Skeletal muscle tissue (tissue), 4 donors: ENCODE results near the gene NFU1. TPM values are rescaled to one million over a fixed set of nuclear protein-coding genes. Genes with fewer than 3 reads are reported as not detected.
A peak's percentile ranks its signal among the peaks of the same experiment; 100 is the strongest.

Source experiments
- H3K27ac ChIP-seq: one replicate; pipeline ENCODE4 v1.7.0; 2013; ENCODE audit warnings: mild to moderate bottlenecking, low read depth, low read length, inconsistent platforms
- H3K27me3 ChIP-seq, 3 donors: one replicate each; pipeline ENCODE4 v1.7.0; 2013; ENCODE audit warnings: low read length in 3 of 3; ENCODE audit not compliant: control insufficient read depth in 3 of 3, insufficient read depth in 3 of 3
- H3K36me3 ChIP-seq, 3 donors: one replicate each; pipeline ENCODE4 v1.7.0; 2013; ENCODE audit warnings: low read length in 3 of 3; ENCODE audit not compliant: control insufficient read depth in 3 of 3, insufficient read depth in 3 of 3
- H3K4me1 ChIP-seq, 3 donors: one replicate each; pipeline ENCODE4 v1.7.0; 2013; ENCODE audit warnings: low read length in 3 of 3, mild to moderate bottlenecking in 3 of 3; ENCODE audit not compliant: control insufficient read depth in 3 of 3, insufficient read depth in 3 of 3
- H3K4me3 ChIP-seq, 3 donors: one replicate each; pipeline ENCODE4 v1.7.0; 2013; ENCODE audit warnings: low read length in 3 of 3
- H3K9ac ChIP-seq, 3 donors: one replicate each; pipeline ENCODE4 v1.7.0; 2013; ENCODE audit warnings: low read length in 3 of 3, mild to moderate bottlenecking in 3 of 3, moderate library complexity in 2 of 3, low read depth in 1 of 3
- H3K9me3 ChIP-seq, 3 donors: one replicate each; pipeline ENCODE4 v1.7.0; 2013; ENCODE audit warnings: low read length in 3 of 3; ENCODE audit not compliant: control insufficient read depth in 3 of 3
- total RNA-seq: library from RNA; depleted of rRNA; stranded (reverse); fragments of >200 nt; gene quantifications from one replicate; pipeline ENCODE4 v1.2.3, GENCODE V29; 2014
- donor health status: Osteomylitis.

Gene NFU1
- 51.7 TPM for total RNA-seq

GRCh38 chr2:69436938-69437750 lies at the start of gene NFU1:
TSS of gene NFU1 (minus strand) at chr2:69437435. CDS start at chr2:69437422, 13 bp downstream.
- H3K36me3 ChIP-seq, result no peaks in the 10 kb centered on the region
- H3K9me3 ChIP-seq, result no peaks in the 10 kb centered on the region
- H3K4me3 ChIP-seq, result peak within 1 kb of the TSS; percentile 79 to 98 (median 95)
- H3K27ac ChIP-seq, result peak within 1 kb of the TSS; percentile 91
- H3K9ac ChIP-seq, result peak within 1 kb of the TSS; percentile 88 to 99 (median 98)
- H3K4me1 ChIP-seq, result peaks cover 15 to 23% (median 16%) of the 10 kb centered on the region in 3 donors
- no peaks in the 10 kb centered on the region for H3K27me3 ChIP-seq

DNA sequence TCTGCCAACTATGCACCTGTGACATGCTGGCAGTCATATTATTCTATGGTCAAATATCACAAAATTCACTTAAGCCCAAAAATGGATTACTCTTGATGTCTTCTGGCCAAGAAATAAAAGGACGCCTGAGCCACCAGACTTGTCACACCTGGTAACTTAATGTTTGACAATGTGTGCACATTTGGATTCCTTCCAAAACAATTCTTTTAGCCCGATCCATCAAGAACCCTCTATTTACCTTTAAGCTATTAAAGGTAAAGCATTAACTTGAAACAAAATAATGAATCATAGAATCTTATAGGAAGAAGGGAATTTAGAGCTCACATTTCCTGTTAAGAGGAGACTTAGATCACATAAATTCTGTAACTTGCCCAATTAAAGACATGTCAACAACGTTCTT lies 46.5 kb upstream of the NFU1 start:
- Histone ChIP-seq H3K27me3 (no peaks in the 10 kb centered on the region), H3K9me3 (no peaks in the 10 kb centered on the region), H3K36me3 (peaks cover 0 to 15% (median 15%) of the 10 kb centered on the region in 3 donors), H3K4me1 (no peaks in the 10 kb centered on the region), H3K9ac (no peak overlapping the region), H3K4me3 (no peak overlapping the region), H3K27ac (no peak overlapping the region)

GRCh38 chr2:69483024-69483423 lies 45.8 kb upstream of the NFU1 start:
- Histone ChIP-seq H3K27ac (no peak overlapping the region), H3K36me3 (peaks cover 0 to 15% (median 14%) of the 10 kb centered on the region in 3 donors), H3K4me1 (no peaks in the 10 kb centered on the region), H3K9me3 (no peaks in the 10 kb centered on the region), H3K9ac (no peak overlapping the region), H3K4me3 (no peak overlapping the region), H3K27me3 (no peaks in the 10 kb centered on the region)

DNA sequence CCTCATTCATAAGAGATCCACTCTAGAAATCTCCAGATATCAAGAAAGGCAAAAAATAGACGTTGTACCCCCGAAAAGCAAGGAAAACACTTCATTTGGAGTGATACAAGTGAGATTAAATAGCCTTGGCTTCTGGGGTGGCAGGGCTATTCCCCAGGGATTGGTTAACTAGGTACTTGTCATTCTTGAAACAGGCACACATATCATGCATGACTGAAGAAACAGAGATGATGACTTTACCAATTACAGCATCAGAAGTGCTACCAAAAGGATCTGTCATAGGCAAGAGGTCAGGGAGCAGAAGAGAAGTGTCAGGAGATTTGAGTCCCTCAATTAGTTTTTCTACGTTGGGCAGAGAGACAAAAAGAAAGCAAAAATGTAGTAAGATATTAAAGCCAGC lies 45.2 kb upstream of the NFU1 start:
- Histone ChIP-seq H3K9me3 (no peaks in the 10 kb centered on the region), H3K4me3 (no peak overlapping the region), H3K9ac (no peak overlapping the region), H3K27me3 (no peaks in the 10 kb centered on the region), H3K4me1 (no peaks in the 10 kb centered on the region), H3K27ac (no peak overlapping the region), H3K36me3 (peaks cover 0 to 17% (median 12%) of the 10 kb centered on the region in 3 donors)

DNA sequence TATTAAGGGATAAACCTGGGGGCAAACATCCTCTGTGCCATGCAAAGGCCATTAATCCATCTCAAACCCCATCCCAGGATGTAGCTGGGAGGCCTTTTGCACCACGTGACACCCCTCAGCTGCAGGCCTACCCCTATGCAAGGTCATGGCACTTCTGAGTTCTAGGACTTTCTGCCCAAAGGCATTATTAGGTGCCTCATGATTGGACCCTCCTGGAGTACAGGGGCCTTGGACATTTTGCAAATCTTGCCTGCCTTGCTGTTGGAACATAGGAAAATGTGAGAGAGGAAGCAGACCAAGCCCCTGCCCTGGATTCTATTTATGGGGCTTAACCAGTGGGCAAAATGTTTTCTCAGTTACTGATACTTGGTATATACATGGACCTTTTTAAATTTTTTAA lies 44.2 kb upstream of the NFU1 start:
- H3K36me3 ChIP-seq, result peaks cover 0 to 16% (median 12%) of the 10 kb centered on the region in 3 donors
- no peak overlapping the region for H3K27ac ChIP-seq
- H3K4me1 ChIP-seq, result no peaks in the 10 kb centered on the region
- H3K9ac ChIP-seq, result no peak overlapping the region
- H3K9me3 ChIP-seq, result no peaks in the 10 kb centered on the region
- no peak overlapping the region for H3K4me3 ChIP-seq
- no peaks in the 10 kb centered on the region for H3K27me3 ChIP-seq

- no peak overlapping the region for H3K27ac ChIP-seq
- peaks cover 0 to 18% (median 15%) of the 10 kb centered on the region in 3 donors for H3K36me3 ChIP-seq
- no peaks in the 10 kb centered on the region for H3K9me3 ChIP-seq
- no peak overlapping the region for H3K4me3 ChIP-seq
- no peaks in the 10 kb centered on the region for H3K27me3 ChIP-seq
- H3K4me1 ChIP-seq, result no peaks in the 10 kb centered on the region
- no peak overlapping the region for H3K9ac ChIP-seq
These were observed 40.4 kb upstream of the NFU1 start for GRCh38 chr2:69477627-69478026.

GRCh38 chr2:69474688-69475087 lies 37.5 kb upstream of the NFU1 start:
- Histone ChIP-seq H3K36me3 (peaks cover 0 to 14% (median 8%) of the 10 kb centered on the region in 3 donors), H3K9ac (no peak overlapping the region), H3K9me3 (no peaks in the 10 kb centered on the region), H3K4me1 (no peaks in the 10 kb centered on the region), H3K4me3 (no peak overlapping the region), H3K27me3 (no peaks in the 10 kb centered on the region), H3K27ac (no peak overlapping the region)

DNA sequence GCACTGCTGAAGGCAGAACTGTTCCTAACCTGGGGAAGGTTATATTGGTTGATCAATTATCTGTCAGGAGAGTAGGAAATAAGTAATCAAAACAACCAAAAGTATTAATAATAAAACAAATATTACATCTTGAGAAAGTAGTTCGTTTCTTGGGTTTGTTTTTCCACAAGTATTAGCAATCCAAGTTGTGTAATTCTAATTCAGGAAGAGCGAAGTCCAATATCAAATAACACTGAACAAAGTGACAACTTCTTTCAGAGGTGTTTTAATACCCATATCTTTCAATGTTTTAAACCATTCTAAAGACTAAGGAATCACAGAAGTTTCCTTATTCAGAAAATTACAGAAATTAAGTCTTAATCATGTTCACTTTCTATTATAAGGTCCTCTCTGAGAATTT lies 34.6 kb upstream of the NFU1 start:
- Histone ChIP-seq H3K4me1 (peaks cover 0 to 1% (median 0%) of the 10 kb centered on the region in 3 donors), H3K36me3 (peaks cover 0 to 12% (median 6%) of the 10 kb centered on the region in 3 donors), H3K9ac (no peak overlapping the region), H3K4me3 (no peak overlapping the region), H3K27me3 (no peaks in the 10 kb centered on the region), H3K27ac (no peak overlapping the region), H3K9me3 (no peaks in the 10 kb centered on the region)

DNA sequence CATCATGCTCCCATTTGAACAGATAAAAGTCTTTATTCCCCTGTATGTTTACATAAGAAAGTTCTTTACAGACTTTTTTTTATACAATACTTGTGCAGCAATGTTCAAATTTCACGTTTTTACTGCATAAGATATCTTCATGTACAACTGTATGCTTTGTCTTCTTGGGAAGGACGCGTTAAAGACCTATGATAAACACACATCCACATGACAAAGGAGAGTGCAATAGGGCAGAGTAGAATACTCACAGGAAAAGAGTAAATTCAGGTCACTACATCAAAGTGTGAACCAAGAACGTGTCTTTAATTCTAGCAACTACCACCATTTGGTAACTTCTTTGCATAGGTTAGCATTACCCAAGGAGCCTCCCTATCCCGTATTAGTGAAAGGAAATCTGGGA lies 33.7 kb upstream of the NFU1 start:
- Histone ChIP-seq H3K9me3 (no peaks in the 10 kb centered on the region), H3K36me3 (peaks cover 0 to 12% (median 6%) of the 10 kb centered on the region in 3 donors), H3K4me3 (no peak overlapping the region), H3K27ac (no peak overlapping the region), H3K27me3 (no peaks in the 10 kb centered on the region), H3K9ac (no peak overlapping the region), H3K4me1 (peaks cover 0 to 4% (median 3%) of the 10 kb centered on the region in 3 donors)

DNA sequence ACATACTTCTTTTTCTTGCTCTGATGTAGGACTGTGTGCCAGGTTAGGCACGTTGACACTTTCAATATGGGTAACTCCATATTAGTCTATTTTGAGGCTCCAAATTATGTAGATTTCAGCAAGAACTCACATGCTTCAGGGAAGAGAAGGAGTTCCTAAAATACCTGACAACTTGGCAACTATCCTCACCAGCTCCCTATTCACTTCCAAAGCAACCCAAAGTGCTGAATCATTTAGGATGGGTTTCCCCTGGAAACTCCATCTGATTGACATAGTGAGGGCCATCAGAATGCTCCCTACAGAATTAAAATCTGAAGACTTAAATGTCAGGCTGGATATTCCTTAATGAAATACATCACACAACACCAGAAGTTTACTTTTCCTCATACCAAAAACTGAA lies 32.5 kb upstream of the NFU1 start:
- Histone ChIP-seq H3K9me3 (no peaks in the 10 kb centered on the region), H3K4me3 (no peak overlapping the region), H3K27ac (no peak overlapping the region), H3K9ac (no peak overlapping the region), H3K4me1 (peaks cover 0 to 6% (median 4%) of the 10 kb centered on the region in 3 donors), H3K27me3 (no peaks in the 10 kb centered on the region), H3K36me3 (peaks cover 0 to 10% (median 10%) of the 10 kb centered on the region in 3 donors)
